PC-9 (cell line): Measurements from ENCODE around the gene COL20A1. TPM values are rescaled to one million over a fixed set of nuclear protein-coding genes. Genes with fewer than 3 reads are reported as not detected.

Source experiments
- BruUV-seq: library from RNA; stranded (reverse); fragments of 400-500 nt; replicated peaks from 2 replicates; lab custom pipeline; 2021; lab: Mats Ljungman, UMichigan
- CTCF ChIA-PET: fragments of 300-600 bp; sonication (Branson Sonifier 250); formaldehyde crosslinking; loops from one replicate; lab custom pipeline; 2022; ENCODE audit warnings: antibody characterized with exemption; lab: Charles Lee
- POLR2A ChIA-PET: fragments of 300-600 bp; sonication (Branson Sonifier 250); formaldehyde crosslinking; loops from one replicate; lab custom pipeline; 2022; ENCODE audit warnings: antibody characterized with exemption; ENCODE audit not compliant: unreplicated experiment; lab: Charles Lee
- DNase-seq, 2 experiments: peaks; one replicate each; pipeline versions ENCODE4 v3.0.0 to v3.0.0-alpha.2; 2015 to 2022; ENCODE audit warnings: mixed read lengths in 1 of 2
- H2AFZ ChIP-seq: fragments of 200-600 bp; sonication (generic); 2 replicates; pipeline ENCODE4 v1.8.1; 2017; ENCODE audit warnings: antibody characterized with exemption
- H3F3A ChIP-seq: fragments of 200-600 bp; sonication (generic); 2 replicates; pipeline ENCODE4 v1.8.1; 2017; ENCODE audit warnings: antibody characterized with exemption, mild to moderate bottlenecking, low read depth; ENCODE audit not compliant: insufficient read depth
- H3K27ac ChIP-seq: fragments of 200-600 bp; sonication (generic); 2 replicates; pipeline ENCODE4 v1.6.1; 2016; ENCODE audit warnings: mixed run types
- H3K27me3 ChIP-seq: fragments of 200-600 bp; sonication (generic); 2 replicates; pipeline ENCODE4 v1.6.1; 2016; ENCODE audit warnings: low read depth, mixed run types; ENCODE audit not compliant: insufficient read depth
- H3K36me3 ChIP-seq: fragments of 200-600 bp; sonication (generic); 2 replicates; pipeline ENCODE4 v1.6.1; 2016; ENCODE audit warnings: low read depth, mixed run types
- H3K4me1 ChIP-seq: fragments of 200-600 bp; sonication (generic); replicated peaks from 2 replicates; pipeline ENCODE4 v1.6.1; 2016; ENCODE audit warnings: mixed run types; ENCODE audit not compliant: insufficient read depth
- H3K4me2 ChIP-seq: fragments of 200-600 bp; sonication (generic); 2 replicates; pipeline ENCODE4 v1.6.1; 2017; ENCODE audit warnings: mixed run types
- H3K4me3 ChIP-seq: fragments of 200-600 bp; sonication (generic); 2 replicates; pipeline ENCODE4 v1.6.1; 2016; ENCODE audit warnings: mixed run types
- H3K79me2 ChIP-seq: fragments of 200-600 bp; sonication (generic); 2 replicates; pipeline ENCODE4 v1.6.1; 2017; ENCODE audit warnings: low read depth, mixed run types
- H3K9me2 ChIP-seq: fragments of 200-600 bp; sonication (generic); 2 replicates; pipeline ENCODE4 v1.8.1; 2017; ENCODE audit warnings: mild to moderate bottlenecking; ENCODE audit not compliant: insufficient read depth
- H3K9me3 ChIP-seq: fragments of 200-600 bp; sonication (generic); 2 replicates; pipeline ENCODE4 v1.8.1; 2016; ENCODE audit warnings: low read depth; ENCODE audit not compliant: insufficient read depth
- H4K20me1 ChIP-seq: fragments of 200-600 bp; sonication (generic); 2 replicates; pipeline ENCODE4 v1.8.1; 2017; ENCODE audit not compliant: insufficient read depth
- CTCF ChIP-seq: fragments of 200-600 bp; sonication (generic); conservative IDR thresholded peaks from 2 replicates; pipeline ENCODE4 v1.6.1; 2017; ENCODE audit warnings: mixed run types, antibody characterized with exemption, mild to moderate bottlenecking, moderate library complexity
- EZH2 ChIP-seq: fragments of 200-600 bp; sonication (generic); IDR thresholded peaks from 2 replicates; pipeline ENCODE4 v1.8.0; 2017; ENCODE audit warnings: antibody characterized with exemption, low read depth
- intact Hi-C: fragments of 100-400 bp; cut with micrococcal nuclease; formaldehyde crosslinking; loops from one replicate; pipeline ENCODE4 v1.10.0; 2022; ENCODE audit not compliant: unreplicated experiment
- total RNA-seq: library from RNA; stranded (reverse); gene quantifications from 2 replicates; pipeline ENCODE4 v1.2.3, GENCODE V29; 2021

The COL20A1 gene
- total RNA-seq, 1 experiment from 2014 or later, result not detected

GRCh38 chr20:63284981-63285524 is 7.9 kb upstream of the COL20A1 start:
- Histone ChIP-seq H3K4me3 (no peak overlapping the region), H3K27ac (no peak overlapping the region), H3K9me3 (no peaks in the 10 kb centered on the region), H3F3A (peaks cover 5% of the 10 kb centered on the region; the same call in 1 of the 2 replicates), H3K36me3 (peaks cover 6% of the 10 kb centered on the region; the same call in 1 of the 2 replicates), H3K27me3 (no peaks in the 10 kb centered on the region), H3K9me2 (no peaks in the 10 kb centered on the region), H4K20me1 (peaks cover 38% of the 10 kb centered on the region), H2AFZ (no peak overlapping the region), H3K4me2 (no peak overlapping the region), H3K79me2 (no peaks in the 10 kb centered on the region), H3K4me1 (no peaks in the 10 kb centered on the region)
- BruUV-seq, result no TSS peak
- intact Hi-C loops, result no loop called here
- DNase-seq, result no peak
- CTCF ChIA-PET, result no interaction called here
- no peak for TF ChIP-seq CTCF
- TF ChIP-seq EZH2, result no peak
- POLR2A ChIA-PET, result interaction anchor here (0.6 kb wide), 1 partner anchor 10 kb away, joined by 3 read pairs; no protein-coding TSS in a partner anchor

DNA sequence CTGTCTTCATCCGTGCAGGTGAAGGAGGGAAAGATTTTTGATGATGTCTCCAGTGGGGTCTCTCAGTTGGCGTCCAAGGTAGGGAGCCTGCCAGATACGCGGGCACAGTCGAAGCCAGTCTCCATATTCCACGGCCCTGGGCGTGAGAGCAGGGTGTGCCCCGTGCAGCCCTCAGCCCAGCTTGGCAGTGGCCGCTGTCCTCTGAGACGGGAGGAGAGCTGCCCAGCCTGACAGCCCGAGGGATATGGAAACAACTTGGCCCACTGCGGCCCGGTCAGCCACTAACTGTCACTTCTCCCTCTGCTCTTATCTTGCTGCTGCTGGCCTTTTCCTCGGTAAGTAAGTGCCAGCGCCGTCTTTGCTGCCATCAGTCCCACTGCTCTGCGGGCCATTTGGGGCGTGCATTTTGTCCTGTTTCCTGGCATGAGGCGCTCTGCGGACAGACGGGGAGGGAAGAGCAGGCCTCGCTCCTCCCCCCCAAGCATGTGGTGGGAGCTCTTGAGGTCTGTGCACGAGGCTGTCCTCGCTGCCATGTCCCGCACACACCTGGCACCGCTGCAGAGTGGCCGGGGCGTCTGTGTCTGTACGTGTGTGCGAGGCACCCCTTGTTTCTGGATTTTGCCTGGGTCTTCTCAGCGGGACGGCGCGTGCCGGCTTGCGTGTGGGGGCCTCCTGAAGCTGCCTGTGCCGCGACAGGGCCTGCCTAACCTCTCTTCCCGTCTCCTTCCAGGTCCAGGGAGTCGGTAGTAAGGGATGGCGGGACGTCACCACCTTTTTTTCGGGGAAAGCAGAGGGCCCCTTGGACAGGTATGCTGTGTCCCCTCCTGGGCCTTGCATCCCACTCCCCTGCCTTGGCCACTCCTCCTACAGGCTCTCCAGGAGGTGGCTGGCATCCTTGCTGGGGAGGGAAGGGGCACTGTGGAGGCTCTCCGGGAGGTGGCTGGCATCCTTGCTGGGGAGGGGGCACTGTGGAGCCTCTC is 7.1 kb upstream of the COL20A1 start:
- H3K27ac ChIP-seq, result no peak overlapping the region

More for the DNA sequence above, 7.1 kb upstream of the COL20A1 start:
- peaks cover 5% of the 10 kb centered on the region; the same call in 1 of the 2 replicates for H3F3A ChIP-seq
- DNase-seq, result no peak
- H3K79me2 ChIP-seq, result no peaks in the 10 kb centered on the region
- no peaks in the 10 kb centered on the region for H3K9me2 ChIP-seq
- H3K36me3 ChIP-seq, result no peaks in the 10 kb centered on the region
- ChIA-PET CTCF (no interaction called here), POLR2A (no interaction called here)
- no peak overlapping the region for H3K4me2 ChIP-seq
- no peak overlapping the region for H3K4me3 ChIP-seq
- no peaks in the 10 kb centered on the region for H3K4me1 ChIP-seq
- no peaks in the 10 kb centered on the region for H3K27me3 ChIP-seq
- intact Hi-C loops, result no loop called here
- no peak overlapping the region for H2AFZ ChIP-seq
- TF ChIP-seq CTCF (no peak), EZH2 (no peak)
- H4K20me1 ChIP-seq, result peaks cover 35% of the 10 kb centered on the region
- BruUV-seq, result no TSS peak
- no peaks in the 10 kb centered on the region for H3K9me3 ChIP-seq
